Natural killer cell treated with Interleukin-12 subunit alpha and Interleukin-12 subunit beta and Interleukin-15 and Interleukin-18, amount 100 ng/mL, for 72 hours (primary cell): ENCODE data around the gene FUZ. TPM values are rescaled to one million over a fixed set of nuclear protein-coding genes. Genes with fewer than 3 reads are reported as not detected.

Experiments used
- ATAC-seq, 2 donors: fragments of 150-1000 bp; cut with Tn5 transposase in 1 of 2; sonication (Bioruptor Pico), chemical (Tn5 transposase) in 1 of 2; 2 replicates each; pipeline ENCODE4 v1.10.0; 2021
- DNase-seq: peaks from one replicate; pipeline ENCODE4 v3.0.0; 2022; ENCODE audit warnings: low spot score
- H3K27ac Mint-ChIP-seq, 2 donors: 1 replicate in 1 of 2; 2 replicates in 1 of 2; pipeline ENCODE4 v1.8.0; 2022; ENCODE audit warnings: mixed read lengths in 2 of 2, mild to moderate bottlenecking in 1 of 2, moderate library complexity in 1 of 2
- H3K27me3 Mint-ChIP-seq, 2 donors: 1 replicate in 1 of 2; 2 replicates in 1 of 2; pipeline ENCODE4 v1.8.0; 2022; ENCODE audit warnings: mixed read lengths in 2 of 2
- H3K36me3 Mint-ChIP-seq: one replicate; pipeline ENCODE4 v1.8.0; 2022; ENCODE audit warnings: mixed read lengths
- H3K4me1 Mint-ChIP-seq, 2 donors: 1 replicate in 1 of 2; 2 replicates in 1 of 2; pipeline ENCODE4 v1.8.0; 2022; ENCODE audit warnings: low read depth in 2 of 2, mixed read lengths in 2 of 2, mild to moderate bottlenecking in 1 of 2
- H3K4me3 Mint-ChIP-seq: one replicate; pipeline ENCODE4 v1.8.0; 2022; ENCODE audit warnings: mixed read lengths
- H3K9me3 Mint-ChIP-seq: 2 replicates; pipeline ENCODE4 v1.8.0; 2022; ENCODE audit warnings: mixed read lengths
- total RNA-seq, 2 donors: library from RNA; stranded (reverse); gene quantifications; one replicate each; pipeline ENCODE4 v1.2.3, GENCODE V29; 2022

The FUZ gene
- total RNA-seq, 2 donors from 2014 or later: 10.7 to 18.0 TPM

DNA sequence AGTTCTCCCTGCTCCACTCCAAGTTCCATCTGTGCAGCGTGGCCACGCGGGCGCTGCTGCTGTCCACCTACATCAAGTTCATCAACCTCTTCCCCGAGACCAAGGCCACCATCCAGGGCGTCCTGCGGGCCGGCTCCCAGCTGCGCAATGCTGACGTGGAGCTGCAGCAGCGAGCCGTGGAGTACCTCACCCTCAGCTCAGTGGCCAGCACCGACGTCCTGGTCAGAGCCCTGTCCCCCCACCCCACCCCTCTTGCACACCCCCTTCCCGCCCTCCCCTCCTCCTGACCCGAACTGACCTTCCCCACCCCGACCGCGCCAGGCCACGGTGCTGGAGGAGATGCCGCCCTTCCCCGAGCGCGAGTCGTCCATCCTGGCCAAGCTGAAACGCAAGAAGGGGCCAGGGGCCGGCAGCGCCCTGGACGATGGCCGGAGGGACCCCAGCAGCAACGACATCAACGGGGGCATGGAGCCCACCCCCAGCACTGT, 11.6 kb downstream of the FUZ start:
- no peak overlapping the region for H3K27ac Mint-ChIP-seq
- peaks cover 13% of the 10 kb centered on the region for H3K36me3 Mint-ChIP-seq
- DNase-seq: no peak
- no peaks in the 10 kb centered on the region for H3K9me3 Mint-ChIP-seq
- no peak overlapping the region for H3K4me3 Mint-ChIP-seq
- ATAC-seq: no peak
- H3K27me3 Mint-ChIP-seq: no peaks in the 10 kb centered on the region
- peaks cover 5 to 7% of the 10 kb centered on the region in 2 donors for H3K4me1 Mint-ChIP-seq

DNA sequence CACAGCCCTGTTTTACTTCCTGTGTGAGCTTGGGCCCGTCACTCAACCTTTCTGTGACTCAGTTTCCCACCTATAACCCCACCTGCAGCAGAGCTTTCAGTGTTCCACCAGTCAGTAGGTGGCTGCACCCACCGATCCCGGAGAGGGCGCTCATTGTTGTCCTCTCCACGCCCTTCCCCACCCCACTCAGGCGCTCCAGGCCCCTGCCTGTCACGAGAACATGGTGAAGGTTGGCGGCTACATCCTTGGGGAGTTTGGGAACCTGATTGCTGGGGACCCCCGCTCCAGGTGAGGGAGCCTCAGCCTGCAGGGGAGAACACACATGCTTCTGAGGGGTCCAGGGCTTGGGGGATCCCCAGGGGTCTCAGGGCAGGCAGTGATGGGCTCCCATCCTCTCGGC, 12.3 kb downstream of the FUZ start:
- Mint-ChIP-seq H3K4me3 (no peak overlapping the region), H3K27ac (no peak overlapping the region), H3K36me3 (peaks cover 10% of the 10 kb centered on the region), H3K9me3 (no peaks in the 10 kb centered on the region), H3K27me3 (no peaks in the 10 kb centered on the region), H3K4me1 (peaks cover 0 to 3% of the 10 kb centered on the region in 2 donors)
- DNase-seq (no peak), ATAC-seq (no peak)

DNA sequence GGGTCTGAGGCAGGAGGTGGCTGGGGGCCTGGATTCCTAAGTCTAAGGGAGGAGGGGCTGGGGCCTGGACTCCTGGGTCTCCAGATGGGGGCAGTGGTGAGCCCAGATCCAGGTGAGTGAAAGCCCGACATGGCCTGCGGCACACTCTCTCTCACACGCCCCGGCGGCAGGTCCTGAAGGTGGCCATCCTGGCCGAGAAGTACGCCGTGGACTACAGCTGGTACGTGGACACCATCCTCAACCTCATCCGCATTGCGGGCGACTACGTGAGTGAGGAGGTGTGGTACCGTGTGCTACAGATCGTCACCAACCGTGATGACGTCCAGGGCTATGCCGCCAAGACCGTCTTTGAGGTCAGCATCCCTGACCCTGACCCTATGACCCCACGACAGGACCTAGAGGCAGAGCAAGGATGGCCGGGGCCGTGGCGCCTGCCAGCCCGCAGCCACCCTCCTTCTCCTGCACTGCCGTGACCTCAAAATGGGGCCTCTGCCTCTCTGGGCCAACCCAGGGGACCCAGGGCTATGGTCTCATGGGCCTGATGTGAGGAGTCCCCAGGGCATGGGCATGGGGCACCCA, 13.2 kb downstream of the FUZ start:
- H3K27me3 Mint-ChIP-seq: no peaks in the 10 kb centered on the region
- no peaks in the 10 kb centered on the region for H3K9me3 Mint-ChIP-seq
- H3K36me3 Mint-ChIP-seq: peaks cover 10% of the 10 kb centered on the region
- H3K27ac Mint-ChIP-seq: no peak overlapping the region
- no peak overlapping the region for H3K4me3 Mint-ChIP-seq
- H3K4me1 Mint-ChIP-seq: peaks cover 0 to 3% of the 10 kb centered on the region in 2 donors
- ATAC-seq (peak in 1 of 2 donors; percentile 9), DNase-seq (no peak)

DNA sequence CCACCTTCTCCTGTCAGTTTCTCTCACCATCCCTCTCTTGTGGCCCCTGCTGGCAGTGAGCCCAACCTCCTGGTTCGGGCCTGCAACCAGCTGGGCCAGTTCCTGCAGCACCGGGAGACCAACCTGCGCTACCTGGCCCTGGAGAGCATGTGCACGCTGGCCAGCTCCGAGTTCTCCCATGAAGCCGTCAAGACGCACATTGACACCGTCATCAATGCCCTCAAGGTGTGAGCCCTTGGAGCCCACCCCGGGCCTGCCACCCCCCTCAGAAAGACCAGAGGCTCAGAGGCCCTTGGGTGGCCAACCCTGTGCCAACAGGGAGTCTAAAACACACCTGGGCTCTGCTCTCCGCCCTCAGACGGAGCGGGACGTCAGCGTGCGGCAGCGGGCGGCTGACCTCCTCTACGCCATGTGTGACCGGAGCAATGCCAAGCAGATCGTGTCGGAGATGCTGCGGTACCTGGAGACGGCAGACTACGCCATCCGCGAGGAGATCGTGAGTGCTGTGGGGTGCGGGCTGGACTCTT, 13.8 kb downstream of the FUZ start:
- DNase-seq: no peak
- no peak overlapping the region for H3K4me3 Mint-ChIP-seq
- no peaks in the 10 kb centered on the region for H3K9me3 Mint-ChIP-seq
- no peak overlapping the region for H3K27ac Mint-ChIP-seq
- peaks cover 10% of the 10 kb centered on the region for H3K36me3 Mint-ChIP-seq
- no peak for ATAC-seq
- no peaks in the 10 kb centered on the region for H3K27me3 Mint-ChIP-seq
- H3K4me1 Mint-ChIP-seq: peaks cover 0 to 3% of the 10 kb centered on the region in 2 donors

DNA sequence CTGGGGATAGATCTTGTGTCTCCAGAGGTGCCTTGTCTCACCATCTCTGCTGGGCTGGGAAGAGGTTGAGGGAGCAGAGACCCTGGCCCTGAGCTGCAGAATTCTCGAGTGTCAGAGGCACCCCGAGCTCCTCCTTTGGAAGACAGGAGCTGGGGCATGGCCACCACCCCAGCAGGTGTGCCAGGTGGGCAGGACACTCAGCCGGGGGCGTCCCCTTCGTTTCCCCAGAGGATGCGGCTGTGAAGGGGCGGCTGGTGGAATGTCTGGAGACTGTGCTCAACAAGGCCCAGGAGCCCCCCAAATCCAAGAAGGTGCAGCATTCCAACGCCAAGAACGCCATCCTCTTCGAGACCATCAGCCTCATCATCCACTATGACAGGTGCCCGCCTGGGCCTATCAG, 14.5 kb downstream of the FUZ start:
- ATAC-seq (no peak), DNase-seq (no peak)
- H3K4me3 Mint-ChIP-seq: no peak overlapping the region
- H3K27ac Mint-ChIP-seq: no peak overlapping the region
- H3K27me3 Mint-ChIP-seq: no peaks in the 10 kb centered on the region
- H3K9me3 Mint-ChIP-seq: no peaks in the 10 kb centered on the region
- peaks cover 9% of the 10 kb centered on the region for H3K36me3 Mint-ChIP-seq
- peaks cover 0 to 2% of the 10 kb centered on the region in 2 donors for H3K4me1 Mint-ChIP-seq

DNA sequence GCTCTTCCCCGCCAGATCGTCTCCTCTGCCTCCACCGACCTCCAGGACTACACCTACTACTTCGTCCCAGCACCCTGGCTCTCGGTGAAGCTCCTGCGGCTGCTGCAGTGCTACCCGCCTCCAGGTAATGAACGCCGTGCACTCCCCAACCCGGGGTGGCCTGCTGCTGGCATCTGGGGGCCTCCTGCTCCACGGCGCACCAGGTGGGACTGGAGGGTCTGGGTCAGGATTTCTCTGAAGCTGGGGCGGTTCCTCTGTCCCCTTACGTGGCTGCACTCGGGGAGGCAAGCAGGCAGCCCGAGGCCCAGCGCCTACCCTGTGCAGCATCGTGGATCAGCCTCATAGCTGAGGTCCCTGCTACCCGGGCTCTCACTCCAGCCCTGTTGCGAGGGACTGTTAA, 17.5 kb downstream of the FUZ start:
- DNase-seq (no peak), ATAC-seq (no peak)
- no peaks in the 10 kb centered on the region for H3K9me3 Mint-ChIP-seq
- no peaks in the 10 kb centered on the region for H3K27me3 Mint-ChIP-seq
- no peak overlapping the region for H3K27ac Mint-ChIP-seq
- peaks cover 6% of the 10 kb centered on the region for H3K36me3 Mint-ChIP-seq
- no peak overlapping the region for H3K4me3 Mint-ChIP-seq
- peaks cover 0 to 8% of the 10 kb centered on the region in 2 donors for H3K4me1 Mint-ChIP-seq

- H3K27ac Mint-ChIP-seq: peak overlapping the region in 1 of 2 donors; percentile 72
- no peak overlapping the region for H3K4me3 Mint-ChIP-seq
- H3K36me3 Mint-ChIP-seq: peaks cover 6% of the 10 kb centered on the region
- H3K27me3 Mint-ChIP-seq: no peaks in the 10 kb centered on the region
- H3K9me3 Mint-ChIP-seq: no peaks in the 10 kb centered on the region
- ATAC-seq: peak in 1 of 2 donors; percentile 66
- peaks cover 0 to 15% of the 10 kb centered on the region in 2 donors for H3K4me1 Mint-ChIP-seq
- DNase-seq: no peak
Measured at GRCh38 chr19:49793561-49793840, 19.6 kb downstream of the FUZ start.

- peaks cover 0 to 19% of the 10 kb centered on the region in 2 donors for H3K4me1 Mint-ChIP-seq
- H3K36me3 Mint-ChIP-seq: peaks cover 6% of the 10 kb centered on the region
- no peaks in the 10 kb centered on the region for H3K9me3 Mint-ChIP-seq
- H3K27ac Mint-ChIP-seq: peak overlapping the region in 1 of 2 donors; percentile 72
- H3K27me3 Mint-ChIP-seq: no peaks in the 10 kb centered on the region
- DNase-seq (no peak), ATAC-seq (peak in 1 of 2 donors; percentile 6)
- H3K4me3 Mint-ChIP-seq: no peak overlapping the region
Measured at GRCh38 chr19:49792829-49793560, 20.1 kb downstream of the FUZ start.

GRCh38 chr19:49791776-49792445, 21.2 kb downstream of the FUZ start:
- H3K36me3 Mint-ChIP-seq: peaks cover 6% of the 10 kb centered on the region
- H3K9me3 Mint-ChIP-seq: no peaks in the 10 kb centered on the region
- H3K27me3 Mint-ChIP-seq: no peaks in the 10 kb centered on the region
- ATAC-seq (no peak), DNase-seq (no peak)
- no peak overlapping the region for H3K4me3 Mint-ChIP-seq
- H3K4me1 Mint-ChIP-seq: peaks cover 0 to 19% of the 10 kb centered on the region in 2 donors
- H3K27ac Mint-ChIP-seq: no peak overlapping the region

- ATAC-seq (no peak), DNase-seq (no peak)
- no peaks in the 10 kb centered on the region for H3K36me3 Mint-ChIP-seq
- H3K4me3 Mint-ChIP-seq: no peak overlapping the region
- H3K4me1 Mint-ChIP-seq: peaks cover 0 to 24% of the 10 kb centered on the region in 2 donors
- peak overlapping the region in 1 of 2 donors; percentile 6 for H3K27ac Mint-ChIP-seq
- no peaks in the 10 kb centered on the region for H3K27me3 Mint-ChIP-seq
- no peaks in the 10 kb centered on the region for H3K9me3 Mint-ChIP-seq
Measured at GRCh38 chr19:49790866-49791265, 22.2 kb downstream of the FUZ start.

DNA sequence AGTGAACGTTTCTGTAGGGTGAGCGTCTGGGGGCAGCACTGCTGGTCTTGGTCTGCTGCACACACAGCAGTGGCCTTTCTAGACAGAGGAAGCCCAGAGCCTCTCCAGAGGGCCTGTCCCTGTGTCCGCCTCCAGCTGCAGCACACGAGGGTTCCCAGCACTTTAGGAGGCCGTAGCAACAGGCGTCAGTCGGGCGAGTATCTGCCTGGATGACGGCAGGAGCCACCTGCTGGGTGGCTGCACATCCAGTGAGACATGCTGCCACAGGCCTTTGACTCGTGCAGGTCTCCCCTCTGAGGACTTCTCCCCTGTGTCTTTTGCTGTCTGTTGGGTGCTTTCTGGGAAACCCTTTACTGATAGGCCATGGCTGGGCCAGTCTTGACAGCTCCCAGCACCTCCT, 24.2 kb downstream of the FUZ start:
- Mint-ChIP-seq H3K4me1 (peaks cover 5 to 30% of the 10 kb centered on the region in 2 donors), H3K27me3 (no peaks in the 10 kb centered on the region), H3K36me3 (peaks cover 9% of the 10 kb centered on the region), H3K4me3 (no peak overlapping the region), H3K9me3 (no peaks in the 10 kb centered on the region), H3K27ac (no peak overlapping the region)
- DNase-seq (no peak), ATAC-seq (no peak)

GRCh38 chr19:49787746-49788145, 25.3 kb downstream of the FUZ start:
- no peak overlapping the region for H3K27ac Mint-ChIP-seq
- peaks cover 5 to 26% of the 10 kb centered on the region in 2 donors for H3K4me1 Mint-ChIP-seq
- peaks cover 9% of the 10 kb centered on the region for H3K36me3 Mint-ChIP-seq
- H3K4me3 Mint-ChIP-seq: no peak overlapping the region
- DNase-seq (no peak), ATAC-seq (no peak)
- H3K27me3 Mint-ChIP-seq: no peaks in the 10 kb centered on the region
- no peaks in the 10 kb centered on the region for H3K9me3 Mint-ChIP-seq

DNA sequence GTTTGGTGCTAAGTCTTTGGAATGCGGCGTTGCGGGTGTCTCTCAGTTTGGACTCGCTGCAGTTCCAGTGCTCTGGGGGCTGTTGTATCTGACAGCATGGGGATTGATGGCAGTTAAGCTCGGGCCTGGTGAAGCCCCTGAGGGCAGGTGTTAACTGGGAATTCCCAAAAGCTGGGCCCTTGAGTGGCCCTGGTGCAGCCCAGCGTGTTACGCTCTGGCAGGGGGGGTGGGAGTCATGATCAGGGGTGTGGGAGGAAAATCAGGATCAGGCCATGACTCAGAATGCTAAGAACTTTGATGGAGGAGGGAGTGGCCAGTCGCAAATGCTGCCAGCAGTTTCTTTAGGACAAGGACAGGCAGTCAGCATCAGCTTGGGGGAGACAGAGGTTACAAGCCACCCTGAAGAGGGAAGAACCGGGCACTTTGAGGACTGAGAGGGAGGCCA, 26.7 kb downstream of the FUZ start:
- Mint-ChIP-seq H3K4me3 (no peak overlapping the region), H3K9me3 (no peaks in the 10 kb centered on the region), H3K27me3 (no peaks in the 10 kb centered on the region), H3K27ac (no peak overlapping the region), H3K36me3 (peaks cover 9% of the 10 kb centered on the region), H3K4me1 (peaks cover 5 to 26% of the 10 kb centered on the region in 2 donors)
- no peak for ATAC-seq
- no peak for DNase-seq

DNA sequence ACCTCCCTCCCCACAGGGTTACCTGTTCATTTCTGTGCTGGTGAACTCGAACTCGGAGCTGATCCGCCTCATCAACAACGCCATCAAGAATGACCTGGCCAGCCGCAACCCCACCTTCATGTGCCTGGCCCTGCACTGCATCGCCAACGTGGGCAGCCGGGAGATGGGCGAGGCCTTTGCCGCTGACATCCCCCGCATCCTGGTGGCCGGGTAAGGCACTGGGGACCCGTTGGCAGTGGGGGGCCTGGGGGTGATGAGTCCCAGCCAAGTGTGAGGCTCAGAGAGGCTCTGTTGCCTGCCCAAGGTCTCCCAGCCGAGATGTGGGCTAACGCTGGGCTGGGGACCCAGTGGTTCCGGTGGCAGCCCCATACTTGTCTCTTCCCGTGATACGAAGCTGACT, 30.6 kb downstream of the FUZ start:
- DNase-seq (no peak), ATAC-seq (no peak)

More for the DNA sequence above, 30.6 kb downstream of the FUZ start:
- no peaks in the 10 kb centered on the region for H3K27me3 Mint-ChIP-seq
- H3K36me3 Mint-ChIP-seq: peaks cover 9% of the 10 kb centered on the region
- H3K9me3 Mint-ChIP-seq: no peaks in the 10 kb centered on the region
- H3K4me1 Mint-ChIP-seq: peaks cover 20 to 35% of the 10 kb centered on the region in 2 donors
- no peak overlapping the region for H3K4me3 Mint-ChIP-seq
- no peak overlapping the region for H3K27ac Mint-ChIP-seq
